ENCODE measurements around the gene GRM4. TPM values are rescaled to one million over a fixed set of nuclear protein-coding genes. Genes with fewer than 3 reads are reported as not detected.

GRM4 gene
- polyA plus RNA-seq, 1 experiment: 0.06 TPM

- no peak for TF ChIP-seq CTCF (IDR thresholded peaks at IDR 0.05; ENCODE audit: insufficient read depth, low read depth, low read length)
- no peak for DNase-seq (ENCODE audit: low read depth)
- H3K36me3 ChIP-seq (ENCODE audit: control insufficient read depth, insufficient read depth, low read length): no peaks in the 10 kb centered on the region
- H3K27me3 ChIP-seq (ENCODE audit: control insufficient read depth, insufficient read depth, low read length): peaks cover 2% of the 10 kb centered on the region
- no peak overlapping the region for H3K4me3 ChIP-seq (ENCODE audit: low read depth, low read length)
- CTCF ChIA-PET: no interaction called here
- POLR2A ChIA-PET: no interaction called here
Observed at GRCh38 chr6:34113532-34113931, 32.4 kb downstream of the GRM4 start.

- Histone ChIP-seq H3K27me3 (ENCODE audit: control insufficient read depth, insufficient read depth, low read length) (peaks cover 2% of the 10 kb centered on the region), H3K36me3 (ENCODE audit: control insufficient read depth, insufficient read depth, low read length) (no peaks in the 10 kb centered on the region), H3K4me3 (ENCODE audit: low read depth, low read length) (no peak overlapping the region)
- no peak for DNase-seq (ENCODE audit: low read depth)
- no peak for TF ChIP-seq CTCF (IDR thresholded peaks at IDR 0.05; ENCODE audit: insufficient read depth, low read depth, low read length)
- ChIA-PET POLR2A (no interaction called here), CTCF (no interaction called here)
Observed at GRCh38 chr6:34112126-34112525, 33.8 kb downstream of the GRM4 start.

GRCh38 chr6:34110610-34111009 is 35.3 kb downstream of the GRM4 start:
- Histone ChIP-seq H3K36me3 (ENCODE audit: control insufficient read depth, insufficient read depth, low read length) (no peaks in the 10 kb centered on the region), H3K27me3 (ENCODE audit: control insufficient read depth, insufficient read depth, low read length) (no peaks in the 10 kb centered on the region; the same call in none of the 2 replicates), H3K4me3 (ENCODE audit: low read depth, low read length) (no peak overlapping the region)
- CTCF ChIA-PET: interaction anchor here (1.3 kb wide), 1 partner anchor 56 kb away, joined by 3 read pairs; no protein-coding TSS in a partner anchor
- POLR2A ChIA-PET: no interaction called here
- DNase-seq (ENCODE audit: low read depth): no peak
- TF ChIP-seq CTCF (IDR thresholded peaks at IDR 0.05; ENCODE audit: insufficient read depth, low read depth, low read length): no peak

GRCh38 chr6:34108176-34108575 is 37.7 kb downstream of the GRM4 start:
- ChIA-PET POLR2A (no interaction called here), CTCF (no interaction called here)
- TF ChIP-seq CTCF (IDR thresholded peaks at IDR 0.05; ENCODE audit: insufficient read depth, low read depth, low read length): no peak
- DNase-seq (ENCODE audit: low read depth): no peak
- Histone ChIP-seq H3K4me3 (ENCODE audit: low read depth, low read length) (no peak overlapping the region), H3K36me3 (ENCODE audit: control insufficient read depth, insufficient read depth, low read length) (no peaks in the 10 kb centered on the region), H3K27me3 (ENCODE audit: control insufficient read depth, insufficient read depth, low read length) (peaks cover 2% of the 10 kb centered on the region)

- CTCF ChIA-PET: no interaction called here
- H3K36me3 ChIP-seq (ENCODE audit: control insufficient read depth, insufficient read depth, low read length): no peaks in the 10 kb centered on the region
- POLR2A ChIA-PET: no interaction called here
- H3K27me3 ChIP-seq (ENCODE audit: control insufficient read depth, insufficient read depth, low read length): peaks cover 5% of the 10 kb centered on the region
- H3K4me3 ChIP-seq (ENCODE audit: low read depth, low read length): no peak overlapping the region
- TF ChIP-seq CTCF (IDR thresholded peaks at IDR 0.05; ENCODE audit: insufficient read depth, low read depth, low read length): no peak
- DNase-seq (ENCODE audit: low read depth): no peak
Observed at GRCh38 chr6:34106900-34107299, 39.0 kb downstream of the GRM4 start.

Data from BJ (cell line).